ENCODE measurements around the gene SHISA4.

The SHISA4 gene

DNA sequence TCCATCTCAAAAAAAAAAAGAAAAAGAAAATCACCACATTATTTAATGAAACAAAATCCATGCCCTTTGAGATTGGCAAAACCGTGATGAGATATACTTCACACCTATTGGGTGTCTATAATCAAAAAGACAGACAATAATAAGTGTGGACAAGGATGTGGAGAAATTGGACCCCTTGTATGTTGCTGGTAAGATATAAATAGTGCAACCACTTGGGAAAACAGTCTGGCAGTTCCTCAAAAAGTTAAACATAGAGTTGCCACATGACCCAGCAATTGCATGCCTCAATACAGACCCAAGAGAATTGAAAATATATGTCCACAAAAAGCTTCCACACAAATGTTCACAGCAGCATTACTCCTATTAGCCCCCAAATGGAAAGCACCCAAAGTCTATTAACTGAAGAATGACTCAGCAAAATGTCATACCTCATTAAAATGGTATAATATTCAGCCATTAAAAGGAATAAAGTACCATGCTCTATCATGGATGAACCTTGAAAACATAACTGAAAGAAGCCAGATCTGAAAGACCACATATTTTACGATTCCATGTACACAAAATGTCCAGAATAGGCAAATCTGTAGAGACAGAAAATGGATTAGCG, 33.4 kb downstream of the SHISA4 start:
- Histone ChIP-seq H3K4me2 (no peak overlapping the region), H3K36me3 (no peaks in the 10 kb centered on the region), H3K9me3 (no peaks in the 10 kb centered on the region), H3K4me1 (peaks cover 9% of the 10 kb centered on the region), H3K27me3 (no peaks in the 10 kb centered on the region), H4K20me1 (no peaks in the 10 kb centered on the region), H3K27ac (no peak overlapping the region), H3K9ac (no peak overlapping the region), H3K4me3 (no peak overlapping the region)
- no peak for TF ChIP-seq Cebpa-rat (IDR thresholded peaks at IDR 0.05)

DNA sequence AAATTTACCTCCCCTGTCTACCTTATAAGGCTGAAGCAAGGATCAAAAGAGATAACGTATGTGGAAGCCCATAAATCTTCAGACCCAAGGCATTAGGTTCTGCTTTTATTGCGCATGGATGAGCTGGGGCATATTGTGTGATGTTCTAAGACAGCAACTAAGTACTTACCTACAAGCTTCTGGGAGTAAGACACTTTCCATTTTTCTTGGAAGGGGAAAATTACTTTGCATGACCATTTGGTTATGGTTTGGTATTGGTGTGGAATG, 36.5 kb downstream of the SHISA4 start:
- Histone ChIP-seq H4K20me1 (no peaks in the 10 kb centered on the region), H3K9me3 (no peaks in the 10 kb centered on the region), H3K36me3 (no peaks in the 10 kb centered on the region), H3K4me2 (no peak overlapping the region), H3K27me3 (no peaks in the 10 kb centered on the region), H3K9ac (no peak overlapping the region), H3K4me1 (no peaks in the 10 kb centered on the region), H3K27ac (no peak overlapping the region), H3K4me3 (no peak overlapping the region)
- no peak for TF ChIP-seq Cebpa-rat (IDR thresholded peaks at IDR 0.05)

DNA sequence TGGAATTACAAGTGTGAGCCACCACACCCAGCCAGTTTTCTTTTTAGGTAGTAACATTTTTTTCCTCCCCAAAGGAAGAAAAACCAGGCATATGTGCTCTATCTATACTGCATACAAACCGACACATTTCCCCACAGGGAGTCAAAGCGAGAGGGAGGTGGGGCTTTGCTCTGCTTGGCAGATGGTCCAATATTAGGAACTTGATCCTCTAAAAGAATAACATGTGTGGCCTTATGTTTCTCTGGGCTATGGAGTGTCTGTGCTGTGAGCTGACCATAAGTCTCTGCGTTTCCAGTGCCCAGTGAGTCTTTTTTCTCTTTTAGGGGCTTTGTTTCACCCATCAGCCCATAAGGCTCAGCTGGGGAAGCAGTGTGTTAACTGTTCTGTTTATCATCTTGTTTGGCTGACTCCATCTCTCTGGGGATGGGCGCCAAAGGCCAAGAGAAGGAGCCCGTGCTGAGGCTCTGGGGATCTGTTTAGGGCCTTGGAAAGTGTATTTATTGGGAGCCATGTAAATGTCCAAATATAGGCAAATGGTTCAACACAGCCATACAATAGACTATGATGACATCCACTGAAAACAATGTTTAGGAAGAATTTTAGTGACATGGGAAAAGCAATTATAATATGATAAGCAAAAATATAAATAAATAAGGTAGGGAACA, 37.4 kb downstream of the SHISA4 start:
- H3K36me3 ChIP-seq: no peaks in the 10 kb centered on the region
- no peak overlapping the region for H3K4me2 ChIP-seq
- no peaks in the 10 kb centered on the region for H3K4me1 ChIP-seq
- no peaks in the 10 kb centered on the region for H4K20me1 ChIP-seq
- H3K27ac ChIP-seq: no peak overlapping the region
- TF ChIP-seq Cebpa-rat (IDR thresholded peaks at IDR 0.05): no peak
- H3K27me3 ChIP-seq: no peaks in the 10 kb centered on the region
- H3K9ac ChIP-seq: no peak overlapping the region
- no peak overlapping the region for H3K4me3 ChIP-seq
- no peaks in the 10 kb centered on the region for H3K9me3 ChIP-seq

DNA sequence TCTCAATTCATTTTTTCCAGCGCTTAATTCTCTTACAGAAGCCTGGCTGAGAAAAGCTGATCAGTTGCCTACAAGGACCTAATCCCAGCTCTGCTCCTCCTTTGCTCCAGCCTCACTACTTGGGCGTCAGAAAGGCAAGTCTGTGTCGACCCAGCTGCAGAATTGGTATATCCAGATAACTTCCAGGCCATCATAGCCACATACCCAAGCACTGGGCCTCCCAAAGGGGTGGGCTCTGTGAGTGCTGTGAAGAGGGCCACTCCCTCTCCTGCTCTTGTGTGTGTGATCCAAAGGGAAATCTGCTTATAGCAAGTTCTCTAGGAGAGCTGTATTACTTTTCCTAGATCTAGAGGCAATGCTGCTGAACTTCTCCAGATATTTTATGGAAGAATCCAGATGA, 39.6 kb downstream of the SHISA4 start:
- no peak for TF ChIP-seq Cebpa-rat (IDR thresholded peaks at IDR 0.05)

DNA sequence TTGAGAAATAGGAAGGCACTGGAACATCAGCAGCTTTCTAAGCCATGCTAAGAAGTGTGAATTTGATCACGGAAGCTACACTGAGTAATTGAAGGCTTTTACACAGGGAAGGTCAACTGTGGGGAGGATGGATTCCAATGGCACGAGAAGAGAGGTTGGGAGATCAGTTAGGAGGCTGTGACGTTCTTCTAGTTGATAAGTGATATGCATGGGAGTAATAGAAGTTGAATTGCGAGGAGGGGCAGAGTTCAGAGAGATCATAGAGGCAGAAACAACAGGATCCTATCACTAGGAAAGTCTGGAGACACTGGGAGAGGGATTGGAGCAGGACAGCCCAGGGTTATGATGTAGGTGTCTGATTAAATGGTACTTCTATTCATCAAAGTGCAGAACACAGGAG, 41.4 kb downstream of the SHISA4 start:
- no peak overlapping the region for H3K4me2 ChIP-seq
- H3K4me1 ChIP-seq: peaks cover 8% of the 10 kb centered on the region
- H3K4me3 ChIP-seq: no peak overlapping the region
- H3K9me3 ChIP-seq: no peaks in the 10 kb centered on the region
- no peak for TF ChIP-seq Cebpa-rat (IDR thresholded peaks at IDR 0.05)
- no peaks in the 10 kb centered on the region for H3K27me3 ChIP-seq
- no peak overlapping the region for H3K9ac ChIP-seq
- H3K36me3 ChIP-seq: no peaks in the 10 kb centered on the region
- H3K27ac ChIP-seq: no peak overlapping the region
- no peaks in the 10 kb centered on the region for H4K20me1 ChIP-seq

More for the DNA sequence above, 39.6 kb downstream of the SHISA4 start:
- H3K27ac ChIP-seq: no peak overlapping the region
- no peaks in the 10 kb centered on the region for H4K20me1 ChIP-seq
- H3K4me3 ChIP-seq: no peak overlapping the region
- no peak overlapping the region for H3K4me2 ChIP-seq
- no peaks in the 10 kb centered on the region for H3K9me3 ChIP-seq
- H3K27me3 ChIP-seq: no peaks in the 10 kb centered on the region
- H3K4me1 ChIP-seq: no peaks in the 10 kb centered on the region
- H3K9ac ChIP-seq: no peak overlapping the region
- no peaks in the 10 kb centered on the region for H3K36me3 ChIP-seq

- H3K4me3 ChIP-seq: no peak overlapping the region
- H3K4me1 ChIP-seq: peaks cover 8% of the 10 kb centered on the region
- no peaks in the 10 kb centered on the region for H3K9me3 ChIP-seq
- no peaks in the 10 kb centered on the region for H3K27me3 ChIP-seq
- no peak overlapping the region for H3K27ac ChIP-seq
- H3K36me3 ChIP-seq: no peaks in the 10 kb centered on the region
- TF ChIP-seq Cebpa-rat (IDR thresholded peaks at IDR 0.05): no peak
- no peak overlapping the region for H3K9ac ChIP-seq
- no peak overlapping the region for H3K4me2 ChIP-seq
- no peaks in the 10 kb centered on the region for H4K20me1 ChIP-seq
Measured at GRCh38 chr1:201930803-201931202, 42.1 kb downstream of the SHISA4 start.

DNA sequence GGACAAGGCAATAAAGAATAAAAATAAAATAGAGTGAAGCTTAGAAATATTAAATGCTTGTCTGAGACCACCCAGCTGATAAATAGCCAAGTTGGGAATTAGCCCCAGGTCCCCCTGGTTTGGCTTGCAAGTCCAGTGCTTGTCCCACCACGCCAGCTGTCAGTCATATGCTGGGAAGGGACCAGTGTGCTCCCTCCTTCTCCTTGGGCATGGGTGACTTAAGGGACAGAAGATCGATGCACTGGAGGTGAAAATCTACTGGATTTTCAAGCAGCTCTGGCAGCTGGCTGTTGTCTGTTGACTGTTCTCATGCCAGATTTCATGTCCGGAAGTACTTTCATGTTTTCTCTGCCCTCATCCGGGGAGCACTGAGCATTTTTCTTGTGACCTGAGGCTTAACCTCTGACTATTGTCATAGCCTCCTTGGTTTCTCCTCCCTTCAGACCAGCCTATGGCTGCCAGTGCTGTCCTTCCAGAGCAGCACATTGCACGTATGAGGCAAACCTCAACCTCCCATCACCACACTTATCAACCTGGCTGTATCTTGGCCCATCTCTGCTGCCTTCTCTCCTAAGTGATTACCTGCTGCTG, 45.2 kb downstream of the SHISA4 start:
- no peaks in the 10 kb centered on the region for H3K9me3 ChIP-seq
- H3K4me1 ChIP-seq: peaks cover 8% of the 10 kb centered on the region
- H3K9ac ChIP-seq: no peak overlapping the region
- H4K20me1 ChIP-seq: no peaks in the 10 kb centered on the region
- H3K4me3 ChIP-seq: no peak overlapping the region
- H3K27me3 ChIP-seq: no peaks in the 10 kb centered on the region
- H3K27ac ChIP-seq: no peak overlapping the region
- peak overlapping the region; percentile 49 for H3K4me2 ChIP-seq
- no peak for TF ChIP-seq Cebpa-rat (IDR thresholded peaks at IDR 0.05)
- H3K36me3 ChIP-seq: no peaks in the 10 kb centered on the region

DNA sequence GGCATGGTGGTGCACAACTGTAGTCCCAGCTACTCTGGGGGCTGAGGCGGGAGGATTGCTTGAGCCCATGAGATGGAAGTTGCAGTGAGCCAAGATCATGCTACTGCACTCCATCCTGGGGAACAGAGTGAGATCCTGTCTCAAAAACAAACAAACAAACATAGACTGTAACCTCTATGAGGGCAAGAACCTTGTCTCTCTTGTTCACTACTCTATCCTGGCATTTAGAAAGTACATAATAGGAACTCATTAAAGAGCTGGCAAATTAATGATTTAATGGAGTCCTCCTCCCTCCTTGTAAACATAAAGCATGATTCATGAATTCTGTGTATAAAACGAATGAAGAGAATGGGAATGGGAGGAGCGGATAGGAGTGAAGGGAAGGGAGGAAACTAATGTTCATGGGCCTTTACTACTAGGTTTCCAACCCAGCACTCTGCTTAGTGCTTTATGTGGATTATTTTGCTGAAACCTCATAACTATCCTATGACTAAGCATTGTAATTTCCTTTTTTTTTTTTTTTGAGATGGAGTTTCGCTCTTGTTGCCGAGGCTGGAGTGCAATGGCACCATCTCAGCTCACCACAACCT, 49.0 kb downstream of the SHISA4 start:
- no peaks in the 10 kb centered on the region for H3K36me3 ChIP-seq
- no peak overlapping the region for H3K27ac ChIP-seq
- H3K4me3 ChIP-seq: no peak overlapping the region
- H4K20me1 ChIP-seq: no peaks in the 10 kb centered on the region
- H3K9ac ChIP-seq: no peak overlapping the region
- H3K27me3 ChIP-seq: no peaks in the 10 kb centered on the region
- no peaks in the 10 kb centered on the region for H3K9me3 ChIP-seq
- no peak overlapping the region for H3K4me2 ChIP-seq
- no peak for TF ChIP-seq Cebpa-rat (IDR thresholded peaks at IDR 0.05)
- H3K4me1 ChIP-seq: peaks cover 8% of the 10 kb centered on the region

- H3K9ac ChIP-seq: no peak overlapping the region
- no peaks in the 10 kb centered on the region for H3K9me3 ChIP-seq
- no peaks in the 10 kb centered on the region for H3K27me3 ChIP-seq
- no peak overlapping the region for H3K27ac ChIP-seq
- H3K4me3 ChIP-seq: no peak overlapping the region
- H4K20me1 ChIP-seq: no peaks in the 10 kb centered on the region
- H3K36me3 ChIP-seq: no peaks in the 10 kb centered on the region
- H3K4me2 ChIP-seq: no peak overlapping the region
- H3K4me1 ChIP-seq: peaks cover 8% of the 10 kb centered on the region
- no peak for TF ChIP-seq Cebpa-rat (IDR thresholded peaks at IDR 0.05)
Measured at GRCh38 chr1:201938440-201939035, 49.8 kb downstream of the SHISA4 start.

GRCh38 chr1:201939148-201939547, 50.5 kb downstream of the SHISA4 start:
- Histone ChIP-seq H3K4me2 (no peak overlapping the region), H3K27ac (no peak overlapping the region), H3K4me3 (no peak overlapping the region), H3K9ac (no peak overlapping the region), H3K27me3 (peaks cover 2% of the 10 kb centered on the region), H3K36me3 (no peaks in the 10 kb centered on the region), H4K20me1 (no peaks in the 10 kb centered on the region), H3K4me1 (peaks cover 3% of the 10 kb centered on the region), H3K9me3 (no peaks in the 10 kb centered on the region)
- TF ChIP-seq Cebpa-rat (IDR thresholded peaks at IDR 0.05): no peak
